PC-3 (cell line): Measurements from ENCODE around the gene AHCYL2.

ENCODE experiments used
- CTCF ChIP-seq: fragments of 300-600 bp; sonication (generic); conservative IDR thresholded peaks from 2 replicates; pipeline ENCODE4 v1.5.1; 2017; ENCODE audit warnings: antibody characterized with exemption, low read depth, mild to moderate bottlenecking, low read length
- EZH2 ChIP-seq: fragments of 300-600 bp; sonication (generic); IDR thresholded peaks from one replicate; pipeline ENCODE4 v1.6.1; 2017; ENCODE audit warnings: antibody characterized with exemption, mild to moderate bottlenecking, low read length; ENCODE audit not compliant: unreplicated experiment
- EZH2phosphoT487 ChIP-seq: fragments of 300-600 bp; sonication (generic); IDR thresholded peaks from 2 replicates; pipeline ENCODE4 v1.6.1; 2018; ENCODE audit warnings: mild to moderate bottlenecking, antibody characterized with exemption, low read length, borderline replicate concordance

- TF ChIP-seq CTCF (no peak), EZH2 (no peak), EZH2phosphoT487 (no peak)
Measured at GRCh38 chr7:129270077-129270476, 45.2 kb downstream of the AHCYL2 start.
